Mesothelial cell of epicardium (in vitro differentiated cells): ENCODE data around the gene PRR27. TPM values are rescaled to one million over a fixed set of nuclear protein-coding genes. Genes with fewer than 3 reads are reported as not detected.
A peak's percentile ranks its signal among the peaks of the same experiment; 100 is the strongest.

Experiments
- DNase-seq, 2 experiments: peaks; one replicate each; pipeline ENCODE4 v3.0.0; 2021; ENCODE audit warnings: low spot score in 2 of 2; ENCODE audit not compliant: unreplicated experiment in 2 of 2
- H3K27ac Mint-ChIP-seq: 2 replicates; pipeline ENCODE4 v1.8.0; 2021; ENCODE audit warnings: mixed read lengths
- H3K27me3 Mint-ChIP-seq: 2 replicates; pipeline ENCODE4 v1.8.0; 2021; ENCODE audit warnings: low read depth, mixed read lengths
- H3K36me3 Mint-ChIP-seq: 2 replicates; pipeline ENCODE4 v1.8.0; 2021; ENCODE audit warnings: mixed read lengths
- H3K4me1 Mint-ChIP-seq: 2 replicates; pipeline ENCODE4 v1.8.0; 2021; ENCODE audit warnings: mixed read lengths
- H3K4me3 Mint-ChIP-seq: 2 replicates; pipeline ENCODE4 v1.8.0; 2021; ENCODE audit warnings: mild to moderate bottlenecking, moderate library complexity, mixed read lengths
- H3K9me3 Mint-ChIP-seq: 2 replicates; pipeline ENCODE4 v1.8.0; 2021; ENCODE audit warnings: mixed read lengths
- CTCF ChIP-seq: fragments of 200-600 bp; sonication (generic); IDR thresholded peaks from one replicate; pipeline ENCODE4 v1.5.0; 2021; ENCODE audit warnings: antibody characterized with exemption; ENCODE audit not compliant: unreplicated experiment
- total RNA-seq: library from RNA; stranded (reverse); gene quantifications from 3 replicates; pipeline ENCODE4 v1.2.1, GENCODE V29; 2021

Gene PRR27
- total RNA-seq, 1 donor from 2014 or later: not detected

- TF ChIP-seq CTCF: no peak
- no peaks in the 10 kb centered on the region for H3K36me3 Mint-ChIP-seq
These were observed 15.3 kb upstream of the PRR27 start for GRCh38 chr4:70138751-70139150.

GRCh38 chr4:70151271-70151670, 2.8 kb upstream of the PRR27 start:
- peak overlapping the region; percentile 82 for H3K27ac Mint-ChIP-seq
- H3K36me3 Mint-ChIP-seq: no peaks in the 10 kb centered on the region
- no peaks in the 10 kb centered on the region for H3K9me3 Mint-ChIP-seq
- peaks cover 9% of the 10 kb centered on the region for H3K4me1 Mint-ChIP-seq
- TF ChIP-seq CTCF: no peak
- no peak overlapping the region for H3K4me3 Mint-ChIP-seq
- no peaks in the 10 kb centered on the region for H3K27me3 Mint-ChIP-seq
- DNase-seq: no peak

More at GRCh38 chr4:70138751-70139150, 15.3 kb upstream of the PRR27 start:
- Mint-ChIP-seq H3K4me1 (peaks cover 2% of the 10 kb centered on the region), H3K4me3 (no peak overlapping the region), H3K27me3 (no peaks in the 10 kb centered on the region), H3K9me3 (no peaks in the 10 kb centered on the region), H3K27ac (no peak overlapping the region)
- no peak for DNase-seq

GRCh38 chr4:70152088-70152487, 1.9 kb upstream of the PRR27 start:
- Mint-ChIP-seq H3K27me3 (no peaks in the 10 kb centered on the region), H3K36me3 (no peaks in the 10 kb centered on the region), H3K4me3 (no peak overlapping the region), H3K9me3 (no peaks in the 10 kb centered on the region), H3K4me1 (peaks cover 9% of the 10 kb centered on the region), H3K27ac (no peak overlapping the region)
- no peak for TF ChIP-seq CTCF
- DNase-seq: no peak

- no peaks in the 10 kb centered on the region for H3K9me3 Mint-ChIP-seq
- H3K27ac Mint-ChIP-seq: no peak overlapping the region
- no peaks in the 10 kb centered on the region for H3K4me1 Mint-ChIP-seq
- no peak for DNase-seq
- no peaks in the 10 kb centered on the region for H3K27me3 Mint-ChIP-seq
- no peak for TF ChIP-seq CTCF
- no peaks in the 10 kb centered on the region for H3K36me3 Mint-ChIP-seq
- H3K4me3 Mint-ChIP-seq: no peak overlapping the region
These were observed 4.5 kb downstream of the PRR27 start for GRCh38 chr4:70158576-70158975.

GRCh38 chr4:70177090-70177489, 23.1 kb downstream of the PRR27 start:
- H3K4me1 Mint-ChIP-seq: peaks cover 31% of the 10 kb centered on the region
- DNase-seq: no peak
- no peak for TF ChIP-seq CTCF
- H3K27ac Mint-ChIP-seq: no peak overlapping the region
- H3K4me3 Mint-ChIP-seq: no peak overlapping the region
- no peaks in the 10 kb centered on the region for H3K36me3 Mint-ChIP-seq
- H3K9me3 Mint-ChIP-seq: no peaks in the 10 kb centered on the region
- peaks cover 2% of the 10 kb centered on the region for H3K27me3 Mint-ChIP-seq

GRCh38 chr4:70178075-70178660, 24.1 kb downstream of the PRR27 start:
- peaks cover 42% of the 10 kb centered on the region for H3K4me1 Mint-ChIP-seq
- TF ChIP-seq CTCF: no peak
- no peaks in the 10 kb centered on the region for H3K36me3 Mint-ChIP-seq
- H3K9me3 Mint-ChIP-seq: no peaks in the 10 kb centered on the region
- H3K4me3 Mint-ChIP-seq: no peak overlapping the region
- H3K27ac Mint-ChIP-seq: peak overlapping the region; percentile 71
- peaks cover 2% of the 10 kb centered on the region for H3K27me3 Mint-ChIP-seq
- no peak for DNase-seq
